NCI-H1930 (cell line): ENCODE measurements around the gene SMAD7.
A peak's percentile ranks its signal among the peaks of the same experiment; 100 is the strongest.

ENCODE experiments used
- DNase-seq, 2 experiments: peaks; one replicate each; lab custom pipeline; 2025; lab: John Stamatoyannopoulos, UW

The SMAD7 gene

DNA sequence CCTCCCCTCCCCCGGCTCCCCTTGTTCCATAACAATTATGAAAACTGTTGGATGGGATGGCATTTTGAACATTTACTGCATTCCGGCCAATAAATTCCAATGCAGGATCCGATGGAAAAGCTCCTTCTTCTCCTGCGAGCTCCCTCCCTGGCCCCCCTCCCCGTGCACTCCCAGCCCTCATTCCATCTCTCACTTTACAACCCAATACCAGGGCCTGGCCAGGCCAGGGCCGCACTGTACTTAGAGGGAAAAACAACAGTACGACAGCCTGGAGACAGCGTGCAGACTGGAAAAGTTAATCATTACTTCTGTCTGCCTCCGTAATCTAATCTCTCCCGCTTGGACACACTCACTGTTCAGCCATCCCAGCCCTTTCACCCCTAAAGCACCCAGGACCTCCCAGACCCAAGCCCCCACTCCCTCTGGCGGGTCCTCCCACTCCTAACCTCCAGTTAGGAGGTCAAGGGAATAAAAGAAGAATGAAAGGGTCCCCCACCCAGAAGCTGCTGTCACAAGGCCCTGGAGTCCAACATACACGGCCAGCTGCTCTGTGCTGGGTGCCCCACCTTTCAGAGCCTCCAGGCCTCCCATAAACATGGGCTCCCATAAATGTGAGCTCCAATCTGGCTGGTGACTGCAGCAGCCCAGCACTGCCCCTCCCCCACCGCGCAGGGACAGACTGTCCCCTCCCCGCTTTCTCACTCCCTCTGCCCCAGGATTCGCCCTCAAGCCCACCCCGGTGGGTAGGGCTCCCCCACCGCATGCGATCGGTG is 20.6 kb downstream of the SMAD7 start:
- DNase-seq: no peak

DNA sequence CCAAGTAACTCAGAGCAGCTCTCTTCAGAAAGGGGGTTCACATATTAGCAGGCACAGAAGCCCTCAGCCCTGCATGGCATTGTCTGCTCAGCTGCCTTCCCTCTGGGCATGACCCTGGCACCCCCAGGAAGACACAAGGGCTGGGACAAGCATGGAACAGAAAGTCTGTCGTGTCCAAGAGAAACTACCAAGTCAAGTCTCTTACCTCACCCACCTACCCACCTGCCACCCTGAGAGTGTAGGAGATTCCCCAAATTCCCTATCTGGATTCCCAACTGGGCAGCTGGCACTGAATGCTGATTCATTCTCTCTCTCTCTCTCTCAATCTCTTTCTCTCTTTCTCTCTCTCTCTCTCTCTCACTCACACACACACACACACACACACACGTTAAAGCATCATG is 21.6 kb downstream of the SMAD7 start:
- no peak for DNase-seq

DNA sequence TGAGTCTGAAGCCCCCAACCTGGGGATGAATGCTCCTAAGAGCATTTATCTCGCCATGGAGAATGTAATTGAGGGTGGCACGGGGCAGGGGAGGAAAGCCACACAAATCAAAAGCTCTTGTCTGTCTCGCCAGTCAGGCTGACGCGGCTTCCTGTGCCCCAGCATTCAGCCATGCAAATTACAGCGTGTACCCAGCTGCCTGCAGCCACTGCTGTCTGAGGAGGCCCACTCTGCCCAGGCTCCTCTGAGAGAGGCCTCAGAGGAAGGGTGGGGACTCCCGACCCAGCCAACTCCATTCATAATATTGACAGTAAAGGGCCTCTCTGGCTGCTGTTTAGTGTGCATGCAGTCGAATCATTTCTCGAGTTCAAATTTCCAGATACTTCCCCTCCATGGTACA is 22.0 kb downstream of the SMAD7 start:
- DNase-seq: peak in 1 of 2 experiments; percentile 19

DNA sequence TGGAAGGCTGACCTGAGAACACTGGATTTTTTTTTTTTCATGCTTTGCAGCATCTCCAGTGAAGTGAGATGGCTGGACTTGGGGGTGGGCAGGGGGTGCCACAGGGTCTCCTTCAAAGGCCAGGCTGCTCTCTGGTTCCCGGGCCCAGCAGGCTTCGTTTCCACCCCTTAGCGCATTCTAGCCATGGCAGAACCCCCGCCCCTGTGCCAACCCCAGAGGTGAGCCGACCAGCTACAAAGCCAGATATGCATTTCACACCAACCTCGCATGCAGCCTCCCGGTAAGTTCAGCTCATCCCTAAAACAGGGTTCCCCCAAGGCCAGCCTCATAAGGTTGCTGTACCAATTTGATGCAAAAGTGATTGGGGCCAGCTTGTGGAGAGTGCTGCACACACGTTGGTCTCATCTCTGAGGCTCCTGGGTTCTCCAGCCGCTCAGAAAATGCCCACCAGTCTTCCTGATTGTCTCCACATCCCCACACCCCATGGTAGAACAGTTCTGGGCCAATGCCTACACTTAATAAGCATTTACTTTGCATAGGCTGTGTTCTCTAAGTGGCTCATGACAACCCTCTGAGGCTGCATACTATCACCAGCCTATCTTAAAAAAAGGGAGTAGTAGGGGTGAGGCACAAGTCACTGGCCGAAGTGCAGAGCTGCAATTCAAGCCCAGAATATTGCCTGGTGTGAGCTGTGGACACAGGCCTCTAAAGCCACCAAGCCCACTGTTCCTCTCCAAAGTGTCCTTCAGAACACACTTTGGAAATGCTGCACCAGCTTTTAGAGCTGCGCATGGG is 23.3 kb downstream of the SMAD7 start:
- no peak for DNase-seq

DNA sequence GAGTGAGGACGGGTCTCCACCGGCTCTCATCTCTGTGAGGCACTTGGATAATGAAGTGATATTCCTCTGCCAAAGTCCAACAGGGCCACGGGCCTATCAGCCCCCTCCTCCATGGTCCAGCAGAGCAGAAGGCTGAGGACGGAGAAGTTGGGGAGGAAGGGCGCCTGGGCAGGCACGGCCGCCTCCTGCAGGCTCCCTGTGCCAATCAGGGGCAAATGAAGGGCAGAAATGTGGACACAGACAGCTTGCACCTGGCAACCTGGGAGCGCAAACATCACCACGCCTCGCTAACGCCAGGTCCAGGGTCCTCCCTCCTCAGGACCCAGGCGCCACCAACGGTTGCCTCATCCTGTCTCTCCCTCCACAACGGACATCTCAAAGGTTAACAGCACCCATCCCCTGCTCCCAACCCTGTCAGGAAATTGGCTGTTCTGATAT is 24.3 kb downstream of the SMAD7 start:
- no peak for DNase-seq

DNA sequence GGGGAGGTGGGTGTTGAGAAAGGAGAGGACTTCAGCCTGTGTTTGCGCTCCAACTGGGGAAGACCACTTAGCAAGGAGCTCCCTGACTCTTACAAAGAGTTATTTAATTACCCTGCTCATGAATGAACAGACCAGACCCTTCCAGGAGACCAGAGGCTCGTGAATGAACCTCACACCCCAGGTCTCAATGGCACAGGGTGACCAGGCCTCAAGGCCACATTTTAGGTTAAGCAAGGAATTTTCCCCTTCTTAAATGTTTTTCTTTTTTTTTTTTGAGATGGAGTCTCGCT is 25.3 kb downstream of the SMAD7 start:
- no peak for DNase-seq

DNA sequence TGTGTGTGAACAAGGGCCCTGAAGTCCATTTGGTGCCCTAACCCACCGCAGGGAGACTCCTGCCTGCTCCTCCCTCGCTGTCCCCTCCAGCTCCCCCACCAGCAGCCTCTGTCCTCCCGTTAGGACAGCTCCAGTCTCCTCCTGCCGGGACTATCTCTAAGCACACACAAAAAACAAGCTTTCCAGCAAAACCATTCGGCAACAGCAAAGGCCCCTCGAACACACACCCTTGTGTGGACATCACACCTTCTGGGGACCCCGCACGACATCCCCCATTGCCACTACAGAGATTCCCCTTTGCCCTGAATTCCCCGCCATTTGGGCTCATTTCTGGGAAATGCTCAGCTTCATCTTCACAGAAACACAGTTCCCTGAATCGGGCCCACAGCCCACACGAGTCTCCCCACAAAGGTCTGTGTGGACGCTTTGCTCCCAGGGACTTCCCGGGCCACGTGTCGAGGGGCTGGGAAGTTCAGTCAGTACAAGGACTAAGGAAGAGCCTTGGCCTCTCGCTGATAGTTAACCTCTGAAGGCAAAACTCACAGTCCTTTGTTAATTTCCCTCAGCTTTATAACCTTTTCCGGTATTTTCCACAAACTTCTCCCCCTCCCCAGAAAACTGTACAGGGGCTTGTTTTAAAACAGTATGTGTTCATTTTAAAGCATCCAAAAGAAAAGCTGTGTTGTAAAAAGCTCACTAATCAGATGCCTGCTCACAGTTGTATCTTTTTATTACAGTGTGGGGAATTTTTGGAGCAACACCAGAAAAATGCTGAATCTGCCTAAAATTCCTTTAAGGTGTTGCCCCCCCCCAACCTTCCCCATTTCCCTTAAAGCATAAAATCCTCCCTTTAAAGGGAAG is 25.9 kb downstream of the SMAD7 start:
- DNase-seq: no peak

DNA sequence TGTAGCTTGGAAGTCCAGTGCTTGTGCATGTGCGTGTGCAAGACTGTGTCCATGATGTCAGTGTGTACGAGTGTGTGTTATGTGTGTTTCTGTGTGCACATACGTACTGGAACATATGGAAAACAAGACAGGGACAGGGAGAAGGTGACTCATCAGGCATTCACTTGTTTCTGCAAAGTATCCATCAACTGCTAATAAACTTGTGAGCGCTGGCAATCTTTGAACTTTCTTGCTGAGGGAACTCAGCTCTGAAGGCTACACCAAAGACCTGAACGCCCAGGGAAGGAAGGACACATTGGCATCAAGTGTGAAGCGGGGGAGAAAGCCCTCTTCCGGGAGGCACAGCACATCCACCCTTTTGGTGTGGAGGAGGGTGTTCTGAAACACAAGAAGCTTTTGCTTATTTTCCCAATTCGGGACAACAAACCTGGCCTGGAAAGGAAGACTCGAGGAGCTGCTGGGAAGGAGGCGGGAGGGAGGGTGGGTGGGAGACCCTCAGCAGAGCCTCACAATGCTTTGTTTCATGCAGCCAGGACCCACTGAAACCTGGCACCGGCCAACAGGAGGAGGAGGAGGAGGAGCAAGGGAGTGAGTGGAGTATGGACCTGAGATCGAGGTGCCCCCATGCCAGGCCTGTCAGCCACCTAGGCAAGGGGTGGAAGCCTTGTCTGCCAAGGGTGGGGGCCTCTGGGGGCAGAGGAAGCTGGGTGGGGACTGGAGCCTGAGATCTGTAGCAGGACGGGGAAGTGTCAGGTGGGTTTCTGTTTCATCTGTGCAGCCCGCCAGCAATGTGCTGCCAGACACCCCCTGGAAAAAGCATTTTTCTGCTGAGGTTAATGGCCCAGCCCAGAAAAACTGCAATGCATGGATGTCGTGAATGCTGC is 26.8 kb downstream of the SMAD7 start:
- no peak for DNase-seq

DNA sequence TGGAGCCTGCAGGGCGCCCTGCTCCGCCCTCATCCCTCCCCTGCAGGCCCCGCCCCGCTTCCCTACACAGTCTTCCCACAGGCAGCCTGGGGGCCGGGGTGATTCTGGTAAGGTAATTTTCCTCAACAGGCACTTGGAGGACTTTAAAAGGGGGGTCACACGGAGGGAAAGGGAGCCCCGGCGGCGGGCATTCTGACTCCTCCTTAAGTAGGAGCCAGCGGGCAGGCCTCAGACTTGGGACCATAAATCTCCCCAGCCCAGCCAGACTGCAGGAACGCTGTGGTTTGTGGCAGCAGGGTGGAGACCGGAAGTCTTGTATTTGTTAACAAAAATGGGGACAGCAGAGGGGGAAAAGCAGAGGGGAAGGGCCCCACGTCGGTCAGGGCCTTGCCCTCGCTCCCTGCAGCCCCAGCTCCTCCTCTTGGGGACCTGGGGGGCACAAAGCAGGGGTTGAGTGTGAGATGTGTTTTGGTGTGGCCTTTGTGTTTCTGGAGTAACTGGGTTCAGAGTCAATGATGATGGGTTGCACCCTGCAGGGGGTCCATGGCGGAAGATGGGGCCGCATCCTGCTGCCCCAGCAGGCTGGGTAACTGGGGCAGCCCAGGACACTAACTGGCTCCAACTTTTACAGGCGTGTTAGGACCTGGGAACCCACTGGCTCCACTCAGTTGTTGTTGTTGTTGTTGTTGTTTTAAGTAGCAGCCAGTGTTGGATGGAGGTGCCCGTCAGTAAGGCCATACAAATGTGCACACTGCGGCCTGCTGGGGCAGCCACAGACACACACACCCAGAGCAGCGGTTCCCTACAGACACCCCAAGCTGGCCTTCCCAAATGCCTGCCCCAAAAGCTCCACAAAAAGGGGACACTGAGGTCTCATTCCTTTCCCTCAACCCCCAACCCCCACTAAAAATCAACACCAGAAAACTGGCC is 27.7 kb downstream of the SMAD7 start:
- DNase-seq: no peak

DNA sequence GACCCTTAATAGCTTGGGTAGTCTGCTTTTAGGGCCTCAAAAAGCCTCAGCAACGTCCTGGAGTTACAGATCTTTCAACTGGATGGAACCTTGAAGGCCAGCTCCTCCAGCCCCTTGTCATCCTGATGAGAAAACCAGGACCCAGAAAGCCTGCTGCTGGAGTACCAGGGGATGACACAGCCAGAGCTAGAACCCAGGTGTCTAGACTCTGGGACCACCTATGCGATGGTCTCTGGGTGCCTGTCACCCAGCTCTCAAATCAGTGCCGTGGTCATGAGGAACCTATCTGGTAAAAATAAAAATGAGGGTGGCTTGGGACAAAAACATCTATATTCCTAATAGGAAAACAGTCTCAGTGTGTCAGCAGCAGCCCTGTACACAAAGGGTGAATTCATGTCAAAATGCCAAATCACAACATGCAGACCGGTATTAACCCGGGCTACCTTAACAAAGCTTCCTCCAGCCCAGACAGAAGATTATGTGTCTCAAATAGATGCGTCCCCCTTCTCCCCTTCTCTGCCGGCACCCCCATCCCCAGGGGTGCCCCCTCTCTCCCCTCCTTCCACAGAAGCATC is 28.5 kb downstream of the SMAD7 start:
- no peak for DNase-seq

DNA sequence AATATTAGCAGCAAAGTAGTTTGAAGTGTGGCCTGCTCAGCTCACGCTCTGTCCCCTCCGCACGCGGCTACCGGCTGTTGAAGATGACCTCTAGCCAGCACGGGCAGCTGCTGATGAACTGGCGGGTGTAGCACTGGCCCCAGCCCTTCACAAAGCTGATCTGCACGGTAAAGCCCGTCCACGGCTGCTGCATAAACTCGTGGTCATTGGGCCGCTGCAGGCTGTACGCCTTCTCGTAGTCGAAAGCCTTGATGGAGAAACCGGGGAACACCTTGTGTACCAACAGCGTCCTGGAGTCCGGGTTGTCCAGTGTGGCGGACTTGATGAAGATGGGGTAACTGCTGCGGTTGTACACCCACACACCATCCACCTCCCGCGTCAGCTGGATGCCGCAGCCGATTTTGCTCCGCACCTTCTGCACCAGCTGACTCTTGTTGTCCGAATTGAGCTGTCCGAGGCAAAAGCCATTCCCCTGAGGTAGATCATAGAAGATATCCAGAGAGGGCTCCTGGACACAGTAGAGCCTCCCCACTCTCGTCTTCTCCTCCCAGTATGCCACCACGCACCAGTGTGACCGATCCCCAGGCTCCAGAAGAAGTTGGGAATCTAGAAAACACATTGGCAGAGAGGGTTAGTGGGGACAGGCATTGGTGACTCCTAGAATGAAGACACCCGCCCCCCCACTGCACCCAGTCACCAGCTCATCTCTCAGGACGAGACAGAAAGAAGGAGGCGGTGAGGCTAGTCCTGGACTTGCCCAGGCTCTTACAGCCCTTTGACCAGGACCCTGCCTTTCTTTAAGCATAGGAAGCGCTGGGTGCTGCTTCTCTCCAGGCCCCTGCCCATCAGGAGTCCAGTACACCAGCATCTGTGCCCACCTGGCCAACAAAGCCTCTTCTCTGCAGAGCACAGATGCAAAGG is 29.2 kb downstream of the SMAD7 start:
- DNase-seq: no peak

DNA sequence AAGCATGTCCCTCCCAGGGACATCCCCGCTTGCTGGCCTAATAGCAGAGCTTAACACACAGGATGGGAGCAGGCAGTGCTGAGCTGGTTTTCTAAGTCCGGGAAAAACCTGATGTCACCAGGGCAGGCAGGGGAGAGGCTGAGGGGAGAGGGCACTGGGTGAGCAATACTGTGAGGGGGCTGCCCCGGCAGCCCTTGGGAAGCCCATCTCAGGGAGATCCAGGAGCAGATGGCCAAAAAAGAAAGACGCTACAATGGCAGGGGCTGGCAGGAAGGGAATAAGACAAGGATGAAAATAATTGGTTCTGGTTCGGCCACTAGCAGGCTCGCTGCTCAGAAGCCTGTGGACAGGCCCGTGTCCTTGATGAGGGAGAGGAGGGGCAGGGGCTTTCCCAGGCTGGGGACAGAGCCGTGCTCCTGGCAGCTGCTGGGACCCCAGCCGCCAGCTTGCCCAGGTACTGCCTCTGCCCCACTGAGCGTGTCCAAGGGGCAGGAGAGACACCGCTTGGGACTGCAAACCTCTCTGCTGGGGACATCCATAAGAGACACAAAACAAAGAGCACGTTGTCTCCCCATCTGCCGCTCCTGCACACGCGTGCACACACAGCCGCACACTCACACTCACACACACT is 30.2 kb downstream of the SMAD7 start:
- DNase-seq: no peak

DNA sequence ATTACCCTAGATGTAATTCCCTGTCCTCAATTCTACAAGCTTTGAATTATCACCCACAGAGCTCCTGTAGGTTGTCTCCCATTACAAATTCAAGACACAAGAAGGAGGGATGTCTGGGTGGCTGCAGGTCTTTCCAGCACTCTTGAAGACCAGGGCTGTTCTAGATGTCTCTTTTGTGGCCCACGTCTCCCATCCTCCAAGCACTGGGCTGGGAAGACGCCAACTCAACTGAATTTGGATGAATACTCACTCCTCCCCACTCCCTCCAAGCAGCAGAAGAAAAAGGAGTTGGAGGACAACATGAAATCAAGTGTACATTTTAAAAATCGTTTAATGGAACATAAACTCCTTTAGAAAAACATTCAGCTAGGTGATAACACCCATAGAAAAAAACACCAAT is 31.2 kb downstream of the SMAD7 start:
- no peak for DNase-seq

DNA sequence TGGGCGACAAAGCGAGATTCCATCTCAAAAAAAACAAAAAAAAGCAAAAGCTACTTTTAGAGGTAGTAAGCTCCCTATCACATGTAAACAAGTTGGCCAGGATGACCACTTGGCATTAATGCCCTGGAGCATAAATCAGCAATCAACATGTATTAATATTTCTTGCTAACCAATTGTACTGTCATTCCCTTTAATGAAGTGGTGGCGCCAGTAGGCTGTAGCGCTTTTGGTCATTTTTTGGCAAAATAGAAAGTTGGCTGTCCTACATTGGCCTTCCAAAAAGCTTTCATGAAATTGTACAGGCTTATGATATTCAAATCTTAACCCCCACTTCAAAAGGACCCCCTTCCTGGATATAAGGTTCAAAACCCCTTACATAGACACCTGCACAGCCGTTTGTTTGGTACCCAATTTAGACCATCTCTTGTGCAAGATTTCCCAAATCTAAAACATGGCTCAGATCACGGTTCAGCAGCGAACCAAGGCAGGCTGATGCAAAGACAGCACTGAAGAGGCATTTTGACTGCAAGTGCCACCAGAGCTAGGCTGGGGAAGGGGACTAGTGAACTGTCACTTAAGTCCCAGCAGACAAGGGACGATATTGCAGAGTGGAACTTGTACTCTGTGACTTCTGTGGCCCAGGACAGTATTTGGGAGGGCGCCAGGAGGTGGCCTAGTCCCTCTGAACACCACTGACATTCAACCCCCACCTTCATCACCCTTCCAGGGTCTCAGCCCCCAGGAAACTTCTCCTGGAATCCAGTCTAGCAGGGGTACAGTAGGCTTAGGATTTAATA is 31.9 kb downstream of the SMAD7 start:
- DNase-seq: no peak

DNA sequence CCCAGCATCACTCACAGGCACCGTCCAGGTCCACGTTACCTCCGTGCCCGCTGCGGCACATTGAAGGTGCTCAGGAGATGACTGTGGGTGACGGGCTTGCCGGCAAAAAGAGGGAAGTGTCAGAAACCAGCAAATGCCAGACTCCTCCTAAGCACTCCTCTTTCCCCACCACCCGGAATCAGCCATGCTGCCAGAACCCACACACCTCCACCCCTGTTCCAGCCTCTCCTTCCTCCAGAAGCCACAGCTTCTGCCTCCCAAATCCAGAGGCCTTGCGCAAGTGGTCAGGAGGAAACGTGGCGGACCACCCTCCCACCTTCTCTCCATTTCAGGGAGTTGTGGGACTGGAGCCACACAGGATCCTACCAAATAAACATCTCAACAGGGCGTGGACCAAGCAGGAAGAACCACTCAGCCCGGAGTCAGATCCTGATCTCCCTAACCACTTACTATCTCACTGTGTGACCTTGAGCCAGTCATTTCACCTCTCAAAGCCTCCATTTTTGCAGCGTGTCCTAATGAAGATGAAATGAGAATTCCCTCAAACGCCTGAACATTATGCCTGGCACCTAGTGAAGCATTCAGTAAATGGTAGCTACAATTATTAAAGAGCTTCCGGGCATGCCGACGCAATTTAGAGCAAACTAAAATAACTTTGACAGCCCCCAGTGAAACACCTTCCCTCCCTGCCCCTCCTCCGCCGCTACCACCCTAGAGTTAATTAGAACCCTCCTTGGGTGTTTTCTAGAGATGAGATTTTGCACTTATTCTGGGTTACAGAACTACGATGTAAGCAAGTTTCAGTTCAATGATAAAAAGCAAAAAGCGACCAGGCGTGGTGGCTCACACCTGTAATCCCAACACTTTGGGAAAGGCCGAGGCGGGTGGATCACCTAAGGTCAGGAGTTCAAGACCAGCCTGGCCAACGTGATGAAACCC is 32.9 kb downstream of the SMAD7 start:
- DNase-seq: no peak

DNA sequence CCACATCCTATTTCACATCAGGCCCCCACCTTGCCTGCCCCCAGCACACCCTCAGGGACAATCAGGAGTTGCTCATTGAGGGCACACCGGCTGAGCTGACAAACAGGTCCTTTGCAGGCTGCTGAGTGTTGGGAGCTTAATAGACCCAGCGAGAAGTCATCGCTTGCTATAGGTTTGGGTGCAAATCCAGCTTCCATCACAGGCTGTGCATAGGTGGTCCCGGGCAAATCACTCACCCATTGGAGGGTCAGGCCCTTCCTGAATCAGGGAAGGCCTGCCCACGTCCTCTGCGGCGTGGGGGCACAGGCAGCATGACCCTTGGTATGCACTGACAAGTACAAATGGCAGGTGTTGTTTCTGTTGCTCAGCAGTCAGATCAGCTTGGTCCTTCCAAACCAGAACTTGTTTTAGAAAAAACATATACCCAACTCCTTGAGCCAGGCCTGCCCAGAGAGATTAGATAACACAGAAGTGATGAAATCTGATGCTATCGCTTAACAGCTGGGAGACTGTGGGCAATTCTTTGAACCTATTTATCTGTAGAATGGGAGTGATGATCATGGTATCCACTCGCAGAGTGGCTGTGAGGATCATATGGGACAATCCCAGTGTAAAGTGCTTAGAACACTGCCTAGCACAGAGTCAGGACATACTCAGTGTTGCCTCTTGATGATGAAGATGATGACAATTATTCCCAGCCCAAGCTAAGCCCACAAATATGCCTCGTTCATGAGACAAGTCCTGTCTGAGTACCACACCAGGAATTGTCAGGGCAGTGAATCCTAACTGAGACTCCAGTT is 34.9 kb downstream of the SMAD7 start:
- DNase-seq: no peak
